IMR-90 (cell line): ENCODE data around the gene FAM171A1. TPM values are rescaled to one million over a fixed set of nuclear protein-coding genes. Genes with fewer than 3 reads are reported as not detected.
A peak's percentile ranks its signal among the peaks of the same experiment; 100 is the strongest.

ENCODE experiments used
- ATAC-seq: fragments of 200-7000 bp; cut with Tn5 transposase; 2 replicates; pipeline ENCODE4 v1.9.1; 2020; ENCODE audit warnings: low read depth, mild to moderate bottlenecking, moderate library complexity
- BruUV-seq: library from RNA; stranded (reverse); fragments of 400-500 nt; replicated peaks from 2 replicates; lab custom pipeline; 2021; lab: Mats Ljungman, UMichigan
- CTCF ChIA-PET: fragments of 300-600 bp; formaldehyde crosslinking; extraction: SDS; loops from one replicate; lab custom pipeline; 2021; ENCODE audit warnings: antibody characterized with exemption; lab: Yijun Ruan, JAX
- POLR2A ChIA-PET: fragments of 300-600 bp; sonication (Branson Sonifier 250); formaldehyde crosslinking; loops from one replicate; lab custom pipeline; 2022; ENCODE audit warnings: antibody characterized with exemption; ENCODE audit not compliant: unreplicated experiment; lab: Charles Lee
- DNase-seq: peaks from one replicate; pipeline ENCODE4 v3.0.0; 2013
- H2AFZ ChIP-seq: replicated peaks from 2 replicates; pipeline ENCODE3; 2013; ENCODE audit warnings: low read length, mild to moderate bottlenecking; ENCODE audit not compliant: poor library complexity
- H2AK5ac ChIP-seq: 2 replicates; pipeline ENCODE4 v1.6.1; 2013; ENCODE audit warnings: low read depth, low read length, inconsistent platforms
- H2AK9ac ChIP-seq: replicated peaks from 2 replicates; pipeline ENCODE3; 2013; ENCODE audit warnings: mild to moderate bottlenecking, low read depth, low read length, moderate library complexity; ENCODE audit not compliant: poor library complexity
- H2BK120ac ChIP-seq: 2 replicates; pipeline ENCODE4 v1.6.1; 2013; ENCODE audit warnings: low read depth, low read length, inconsistent platforms
- H2BK15ac ChIP-seq: 3 replicates; pipeline ENCODE4 v1.6.1; 2013; ENCODE audit warnings: low read depth, low read length, inconsistent platforms
- H2BK20ac ChIP-seq: 2 replicates; pipeline ENCODE4 v1.6.1; 2013; ENCODE audit warnings: low read depth, mild to moderate bottlenecking, inconsistent platforms, low read length, moderate library complexity
- H2BK5ac ChIP-seq: 2 replicates; pipeline ENCODE4 v1.6.1; 2013; ENCODE audit warnings: mild to moderate bottlenecking, low read depth, low read length, inconsistent platforms; ENCODE audit not compliant: poor library complexity, severe bottlenecking
- H3K14ac ChIP-seq: replicated peaks from 2 replicates; pipeline ENCODE4 v1.6.1; 2013; ENCODE audit warnings: low read depth, low read length, inconsistent platforms
- H3K18ac ChIP-seq: 2 replicates; pipeline ENCODE4 v1.6.1; 2013; ENCODE audit warnings: low read depth, low read length, control low read depth
- H3K23ac ChIP-seq: 2 replicates; pipeline ENCODE4 v1.6.1; 2013; ENCODE audit warnings: low read depth, low read length, inconsistent platforms
- H3K27ac ChIP-seq: 2 replicates; pipeline ENCODE4 v1.5.1; 2013; ENCODE audit warnings: mild to moderate bottlenecking, control low read depth, low read length; ENCODE audit not compliant: insufficient read depth
- H3K27me3 ChIP-seq: 2 replicates; pipeline ENCODE4 v1.6.1; 2013; ENCODE audit warnings: low read length; ENCODE audit not compliant: control insufficient read depth, insufficient read depth
- H3K36me3 ChIP-seq: 2 replicates; pipeline ENCODE4 v1.6.1; 2013; ENCODE audit warnings: low read length, mixed read lengths; ENCODE audit not compliant: control insufficient read depth, insufficient read depth
- H3K4ac ChIP-seq: 2 replicates; pipeline ENCODE4 v1.6.1; 2013; ENCODE audit warnings: low read depth, low read length, inconsistent platforms
- H3K4me1 ChIP-seq: 2 replicates; pipeline ENCODE4 v1.6.1; 2013; ENCODE audit warnings: low read length, mixed read lengths; ENCODE audit not compliant: control insufficient read depth, insufficient read depth
- H3K4me2 ChIP-seq: 2 replicates; pipeline ENCODE4 v1.6.1; 2013; ENCODE audit warnings: low read depth, mild to moderate bottlenecking, control low read depth, low read length, moderate library complexity
- H3K4me3 ChIP-seq: 2 replicates; pipeline ENCODE4 v1.5.1; 2013; ENCODE audit warnings: low read depth, mild to moderate bottlenecking, control low read depth, low read length, moderate library complexity; ENCODE audit not compliant: insufficient read depth
- H3K56ac ChIP-seq: 2 replicates; pipeline ENCODE4 v1.6.1; 2013; ENCODE audit warnings: low read length, inconsistent platforms; ENCODE audit not compliant: insufficient read depth; ENCODE audit errors: extremely low read depth
- H3K79me1 ChIP-seq, 2 experiments: 2 replicates each; pipeline ENCODE4 v1.6.1; 2013; ENCODE audit warnings: low read length in 2 of 2, inconsistent platforms in 1 of 2, low read depth in 1 of 2
- H3K9ac ChIP-seq: 2 replicates; pipeline ENCODE4 v1.6.1; 2013; ENCODE audit warnings: low read depth, low read length, control low read depth
- H3K9me1 ChIP-seq: 2 replicates; pipeline ENCODE4 v1.6.1; 2013; ENCODE audit warnings: low read length, inconsistent platforms; ENCODE audit not compliant: insufficient read depth
- H3K9me3 ChIP-seq: 2 replicates; pipeline ENCODE4 v1.6.1; 2013; ENCODE audit warnings: low read length; ENCODE audit not compliant: control insufficient read depth, insufficient read depth
- H4K20me1 ChIP-seq: 2 replicates; pipeline ENCODE4 v1.6.1; 2013; ENCODE audit warnings: low read length, inconsistent platforms; ENCODE audit not compliant: insufficient read depth
- H4K5ac ChIP-seq: 2 replicates; pipeline ENCODE4 v1.6.1; 2013; ENCODE audit warnings: mild to moderate bottlenecking, low read depth, low read length, control low read depth
- H4K8ac ChIP-seq, 2 experiments: 2 replicates each; pipeline ENCODE4 v1.6.1; 2013; ENCODE audit warnings: low read depth in 2 of 2, low read length in 2 of 2, control low read depth in 1 of 2, inconsistent platforms in 1 of 2
- H4K91ac ChIP-seq: 2 replicates; pipeline ENCODE4 v1.6.1; 2013; ENCODE audit warnings: low read depth, low read length, inconsistent platforms; ENCODE audit not compliant: insufficient read depth
- BHLHE40 ChIP-seq: fragments of 150-350 bp; IDR thresholded peaks from 2 replicates; pipeline ENCODE4 v1.6.1; 2016; ENCODE audit warnings: mild to moderate bottlenecking, low read depth, low read length
- CEBPB ChIP-seq: IDR thresholded peaks from 2 replicates; pipeline ENCODE4 v1.6.1; 2012; ENCODE audit warnings: low read depth, low read length, improper control_type of control experiment
- CHD1 ChIP-seq: IDR thresholded peaks from 2 replicates; pipeline ENCODE4 v1.6.1; 2012; ENCODE audit warnings: low read depth, low read length, improper control_type of control experiment
- FOS ChIP-seq: fragments of 150-350 bp; IDR thresholded peaks from 2 replicates; pipeline ENCODE4 v1.6.1; 2016; ENCODE audit warnings: low read depth, low read length
- MAFK ChIP-seq: IDR thresholded peaks from 2 replicates; pipeline ENCODE4 v1.6.1; 2012; ENCODE audit warnings: low read depth, low read length, improper control_type of control experiment
- MAZ ChIP-seq: IDR thresholded peaks from 2 replicates; pipeline ENCODE4 v1.6.1; 2012; ENCODE audit warnings: low read depth, mild to moderate bottlenecking, low read length, improper control_type of control experiment, moderate library complexity, borderline replicate concordance
- MXI1 ChIP-seq: IDR thresholded peaks from 2 replicates; pipeline ENCODE4 v1.6.1; 2012; ENCODE audit warnings: low read depth, mild to moderate bottlenecking, low read length, moderate library complexity, borderline replicate concordance
- NFE2L2 ChIP-seq: fragments of 150-350 bp; IDR thresholded peaks from 2 replicates; pipeline ENCODE4 v1.6.1; 2016; ENCODE audit warnings: low read depth, mild to moderate bottlenecking, low read length
- POLR2A ChIP-seq: IDR thresholded peaks from 2 replicates; pipeline ENCODE4 v1.6.1; 2012; ENCODE audit warnings: mild to moderate bottlenecking, low read depth, low read length
- RAD21 ChIP-seq: IDR thresholded peaks from 2 replicates; pipeline ENCODE4 v1.6.1; 2012; ENCODE audit warnings: low read length, improper control_type of control experiment
- RCOR1 ChIP-seq: IDR thresholded peaks from 2 replicates; pipeline ENCODE4 v1.6.1; 2012; ENCODE audit warnings: mild to moderate bottlenecking, low read length, improper control_type of control experiment; ENCODE audit not compliant: insufficient replicate concordance
- RFX5 ChIP-seq: IDR thresholded peaks from 2 replicates; pipeline ENCODE4 v1.8.0; 2012; ENCODE audit warnings: low read depth, mild to moderate bottlenecking, low read length, moderate library complexity
- SMC3 ChIP-seq: fragments of 150-350 bp; IDR thresholded peaks from 2 replicates; pipeline ENCODE4 v1.6.1; 2016; ENCODE audit warnings: low read depth, mild to moderate bottlenecking, antibody characterized with exemption, low read length, moderate library complexity
- WGBS, 2 experiments: methylation state at CpG; one replicate each; pipeline versions ENCODE4 v1.1.5 to v1.1.7; 2013; ENCODE audit warnings: missing lambda C conversion rate in 2 of 2; ENCODE audit not compliant: insufficient read length in 1 of 2; ENCODE audit errors: extremely low coverage in 2 of 2; 5-methylcytosine and 5-hydroxymethylcytosine counted together
- dilution Hi-C: fragments of 300-500 bp; cut with HindIII; formaldehyde crosslinking; loops from one replicate; pipeline ENCODE4 v1.14.3; 2018; ENCODE audit warnings: low sequenced_read_pairs; ENCODE audit not compliant: unreplicated experiment
- in situ Hi-C: fragments of 300-500 bp; cut with MboI; formaldehyde crosslinking; loops from 3 replicates; pipeline ENCODE4 v1.14.3; 2019; ENCODE audit warnings: low sequenced_read_pairs, inconsistent platforms, mixed read lengths
- intact Hi-C: fragments of 100-400 bp; cut with micrococcal nuclease; formaldehyde crosslinking; loops from 2 replicates; pipeline ENCODE4 v1.10.0; 2022
- polyA plus RNA-seq, 3 experiments: library from polyadenylated mRNA; depleted of rRNA; stranded (reverse); fragments of >200 nt; gene quantifications; 2 replicates each; pipeline ENCODE4 v1.2.3, GENCODE V29; 2012; ENCODE audit warnings: low replicate concordance in 1 of 3
- total RNA-seq: library from RNA; depleted of rRNA; stranded (reverse); fragments of >200 nt; gene quantifications from 2 replicates; pipeline ENCODE4 v1.2.3, GENCODE V29; 2012
- TF ChIP-seq, protein P1 (sequence below): conservative IDR thresholded peaks from 2 replicates; pipeline ENCODE4 v1.5.1; 2012; ENCODE audit warnings: mild to moderate bottlenecking, low read depth, low read length, improper control_type of control experiment
- TF ChIP-seq, protein P2 (sequence below): fragments of 150-350 bp; IDR thresholded peaks from 2 replicates; pipeline ENCODE4 v1.6.1; 2016; ENCODE audit warnings: low read depth, mild to moderate bottlenecking, low read length, moderate library complexity, borderline replicate concordance
- TF ChIP-seq, protein P3 (sequence below): fragments of 150-350 bp; IDR thresholded peaks from 2 replicates; pipeline ENCODE4 v1.6.1; 2017; ENCODE audit warnings: mild to moderate bottlenecking, antibody characterized with exemption, low read length, low read depth

The FAM171A1 gene
- total and polyA plus RNA-seq, 2 of the 4 experiments (the other 2 are of a cell fraction): 20.3 to 30.6 TPM

DNA sequence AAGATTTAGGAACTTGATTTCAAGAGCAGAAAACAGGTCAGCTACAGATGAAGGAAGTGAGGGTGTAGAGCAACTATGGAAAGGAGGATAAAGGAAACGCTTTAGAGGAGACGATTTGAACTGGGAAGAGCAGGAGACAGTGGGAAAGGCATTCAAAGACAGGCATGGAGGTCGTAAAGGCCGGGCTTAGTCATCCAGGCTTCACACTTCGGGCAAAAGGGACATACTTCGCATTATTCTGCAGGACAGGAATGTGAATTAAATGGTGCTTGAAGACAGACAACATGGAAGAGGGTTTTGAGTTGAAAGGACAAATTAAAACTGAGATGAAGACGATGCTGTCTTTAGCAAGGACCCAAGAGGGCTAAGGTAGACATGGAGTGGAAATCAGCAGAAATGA lies 8.1 kb downstream of the FAM171A1 start:
- intact Hi-C loops: no loop called here
- BruUV-seq: no TSS peak
- H2BK5ac ChIP-seq: no peak overlapping the region
- no peak overlapping the region for H2BK15ac ChIP-seq
- no peak overlapping the region for H2BK20ac ChIP-seq
- peaks cover 8% of the 10 kb centered on the region; the same call in 1 of the 2 replicates for H3K9me1 ChIP-seq
- H2AK5ac ChIP-seq: no peak overlapping the region
- peaks cover 22% of the 10 kb centered on the region; the same call in 1 of the 2 replicates for H4K20me1 ChIP-seq
- H2AFZ ChIP-seq: no peak overlapping the region
- no peak overlapping the region for H3K23ac ChIP-seq
- POLR2A ChIA-PET: no interaction called here
- H3K36me3 ChIP-seq: no peaks in the 10 kb centered on the region
- no peak overlapping the region for H4K8ac ChIP-seq
- no peak overlapping the region for H3K4ac ChIP-seq
- H3K9me3 ChIP-seq: no peaks in the 10 kb centered on the region
- no peaks in the 10 kb centered on the region for H3K4me1 ChIP-seq
- no peak overlapping the region for H3K4me2 ChIP-seq
- no peak overlapping the region for H3K27ac ChIP-seq
- H2BK120ac ChIP-seq: no peak overlapping the region
- no peak overlapping the region for H3K14ac ChIP-seq
- TF ChIP-seq CEBPB (no peak), POLR2A (no peak), MAFK (no peak), NFE2L2 (no peak), MXI1 (no peak), RCOR1 (no peak), RAD21 (no peak), FOS (no peak), BHLHE40 (no peak), RFX5 (no peak), CHD1 (no peak), MAZ (no peak), SMC3 (no peak)
- TF ChIP-seq, protein P1, sequence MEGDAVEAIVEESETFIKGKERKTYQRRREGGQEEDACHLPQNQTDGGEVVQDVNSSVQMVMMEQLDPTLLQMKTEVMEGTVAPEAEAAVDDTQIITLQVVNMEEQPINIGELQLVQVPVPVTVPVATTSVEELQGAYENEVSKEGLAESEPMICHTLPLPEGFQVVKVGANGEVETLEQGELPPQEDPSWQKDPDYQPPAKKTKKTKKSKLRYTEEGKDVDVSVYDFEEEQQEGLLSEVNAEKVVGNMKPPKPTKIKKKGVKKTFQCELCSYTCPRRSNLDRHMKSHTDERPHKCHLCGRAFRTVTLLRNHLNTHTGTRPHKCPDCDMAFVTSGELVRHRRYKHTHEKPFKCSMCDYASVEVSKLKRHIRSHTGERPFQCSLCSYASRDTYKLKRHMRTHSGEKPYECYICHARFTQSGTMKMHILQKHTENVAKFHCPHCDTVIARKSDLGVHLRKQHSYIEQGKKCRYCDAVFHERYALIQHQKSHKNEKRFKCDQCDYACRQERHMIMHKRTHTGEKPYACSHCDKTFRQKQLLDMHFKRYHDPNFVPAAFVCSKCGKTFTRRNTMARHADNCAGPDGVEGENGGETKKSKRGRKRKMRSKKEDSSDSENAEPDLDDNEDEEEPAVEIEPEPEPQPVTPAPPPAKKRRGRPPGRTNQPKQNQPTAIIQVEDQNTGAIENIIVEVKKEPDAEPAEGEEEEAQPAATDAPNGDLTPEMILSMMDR: no peak
- TF ChIP-seq, protein P2, sequence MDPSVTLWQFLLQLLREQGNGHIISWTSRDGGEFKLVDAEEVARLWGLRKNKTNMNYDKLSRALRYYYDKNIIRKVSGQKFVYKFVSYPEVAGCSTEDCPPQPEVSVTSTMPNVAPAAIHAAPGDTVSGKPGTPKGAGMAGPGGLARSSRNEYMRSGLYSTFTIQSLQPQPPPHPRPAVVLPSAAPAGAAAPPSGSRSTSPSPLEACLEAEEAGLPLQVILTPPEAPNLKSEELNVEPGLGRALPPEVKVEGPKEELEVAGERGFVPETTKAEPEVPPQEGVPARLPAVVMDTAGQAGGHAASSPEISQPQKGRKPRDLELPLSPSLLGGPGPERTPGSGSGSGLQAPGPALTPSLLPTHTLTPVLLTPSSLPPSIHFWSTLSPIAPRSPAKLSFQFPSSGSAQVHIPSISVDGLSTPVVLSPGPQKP: no peak
- TF ChIP-seq, protein P3, sequence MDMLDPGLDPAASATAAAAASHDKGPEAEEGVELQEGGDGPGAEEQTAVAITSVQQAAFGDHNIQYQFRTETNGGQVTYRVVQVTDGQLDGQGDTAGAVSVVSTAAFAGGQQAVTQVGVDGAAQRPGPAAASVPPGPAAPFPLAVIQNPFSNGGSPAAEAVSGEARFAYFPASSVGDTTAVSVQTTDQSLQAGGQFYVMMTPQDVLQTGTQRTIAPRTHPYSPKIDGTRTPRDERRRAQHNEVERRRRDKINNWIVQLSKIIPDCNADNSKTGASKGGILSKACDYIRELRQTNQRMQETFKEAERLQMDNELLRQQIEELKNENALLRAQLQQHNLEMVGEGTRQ: no peak
- H4K91ac ChIP-seq: no peak overlapping the region
- H3K56ac ChIP-seq: no peak overlapping the region
- no peak overlapping the region for H2AK9ac ChIP-seq
- dilution Hi-C loops: no loop called here
- H3K27me3 ChIP-seq: no peaks in the 10 kb centered on the region
- H3K18ac ChIP-seq: no peak overlapping the region
- ATAC-seq (peak; percentile 51; the same call in 1 of the 2 replicates), DNase-seq (peak; percentile 13)
- peaks cover 25 to 57% of the 10 kb centered on the region in 2 experiments for H3K79me1 ChIP-seq
- H3K9ac ChIP-seq: no peak overlapping the region
- WGBS, 2 experiments: 90% methylated on average over 6 of the region's 7 CpGs; no CpG with 5 or more reads in 1 of the 2 experiments
- H4K5ac ChIP-seq: no peak overlapping the region
- no peak overlapping the region for H3K4me3 ChIP-seq
- CTCF ChIA-PET: no interaction called here
- in situ Hi-C loops: no loop called here
